HG03442 (cell line): ENCODE measurements around the gene BEST2.

ENCODE experiments used
- ATAC-seq: cut with Tn5 transposase; IDR thresholded peaks from one replicate; pipeline ENCODE4 v1.9.1; 2021; ENCODE audit warnings: mild to moderate bottlenecking, moderate library complexity; ENCODE audit not compliant: unreplicated experiment

Gene BEST2

GRCh38 chr19:12766051-12766521, 14.5 kb downstream of the BEST2 start:
- ATAC-seq = no peak

DNA sequence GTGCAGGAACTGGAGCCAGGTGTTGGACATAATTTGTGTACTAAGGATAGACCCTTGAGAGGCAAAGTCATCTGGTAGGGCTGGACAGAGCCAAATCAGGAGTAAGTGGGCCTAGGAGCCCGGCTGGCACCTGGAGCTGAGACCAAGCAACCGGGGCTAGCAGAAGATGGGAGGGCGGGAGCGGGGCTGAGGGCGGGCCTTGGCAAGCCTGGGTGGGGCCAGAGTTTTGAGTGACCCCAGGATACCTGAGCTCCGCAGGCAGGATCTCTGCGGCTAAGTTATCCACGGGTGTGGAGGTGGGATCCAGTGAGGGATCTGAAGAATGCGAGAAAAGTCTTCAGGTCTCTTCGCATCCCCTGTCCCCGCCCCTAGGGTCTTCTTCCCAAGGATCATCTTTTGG, 15.6 kb downstream of the BEST2 start:
- no peak for ATAC-seq

- no peak for ATAC-seq
These were observed 16.1 kb downstream of the BEST2 start for GRCh38 chr19:12767666-12768065.

DNA sequence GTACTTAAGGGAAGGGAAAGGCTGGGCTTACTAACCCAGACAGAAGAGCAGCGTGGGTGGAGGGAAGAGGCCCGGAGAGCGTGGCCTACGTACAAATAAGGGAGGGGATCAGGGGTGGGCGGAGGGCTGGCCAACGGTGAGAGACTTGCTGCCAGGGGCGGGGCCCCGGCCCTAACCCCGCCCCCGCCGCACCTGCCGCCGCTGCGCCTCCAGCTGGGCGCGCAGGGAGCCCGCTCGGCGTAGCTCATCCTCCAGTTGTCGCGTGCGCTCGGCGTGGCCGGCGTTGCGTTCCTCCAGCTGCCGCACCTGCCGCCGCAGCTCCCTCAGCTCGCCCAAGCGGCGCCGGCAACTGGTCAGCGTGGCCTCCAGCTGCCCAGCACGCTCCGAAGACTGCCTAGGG, 18.1 kb downstream of the BEST2 start:
- ATAC-seq = no peak

GRCh38 chr19:12770922-12771321, 19.3 kb downstream of the BEST2 start:
- no peak for ATAC-seq

DNA sequence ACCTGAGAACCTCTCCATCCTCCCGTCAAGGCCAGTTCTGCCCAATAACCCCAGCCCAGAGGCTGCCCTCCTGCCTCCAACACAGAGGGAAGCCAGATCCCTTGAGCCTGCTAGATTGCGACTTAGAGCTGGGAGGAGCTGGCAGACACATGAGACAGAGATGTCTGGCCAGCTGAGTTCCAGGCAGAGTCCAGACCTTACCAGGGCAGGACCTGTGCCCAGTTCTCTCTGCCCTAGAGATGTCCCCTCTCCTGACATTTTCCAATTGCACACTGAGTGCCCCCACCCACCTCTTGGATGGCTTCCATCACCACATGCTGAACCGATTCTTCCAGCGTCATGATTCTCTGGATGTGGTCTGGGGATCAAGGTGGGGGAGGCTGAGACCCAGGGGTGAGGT, 20.7 kb downstream of the BEST2 start:
- no peak for ATAC-seq

- ATAC-seq = no peak
These were observed 22.0 kb downstream of the BEST2 start for GRCh38 chr19:12773571-12773970.

- ATAC-seq = peak; percentile 15
These were observed 23.3 kb downstream of the BEST2 start, which contains the start of gene HOOK2 for GRCh38 chr19:12774588-12775555. Gene HOOK2, minus strand, starts transcription at chr19:12775552. Its CDS starts 103 bp downstream, at chr19:12775449.

DNA sequence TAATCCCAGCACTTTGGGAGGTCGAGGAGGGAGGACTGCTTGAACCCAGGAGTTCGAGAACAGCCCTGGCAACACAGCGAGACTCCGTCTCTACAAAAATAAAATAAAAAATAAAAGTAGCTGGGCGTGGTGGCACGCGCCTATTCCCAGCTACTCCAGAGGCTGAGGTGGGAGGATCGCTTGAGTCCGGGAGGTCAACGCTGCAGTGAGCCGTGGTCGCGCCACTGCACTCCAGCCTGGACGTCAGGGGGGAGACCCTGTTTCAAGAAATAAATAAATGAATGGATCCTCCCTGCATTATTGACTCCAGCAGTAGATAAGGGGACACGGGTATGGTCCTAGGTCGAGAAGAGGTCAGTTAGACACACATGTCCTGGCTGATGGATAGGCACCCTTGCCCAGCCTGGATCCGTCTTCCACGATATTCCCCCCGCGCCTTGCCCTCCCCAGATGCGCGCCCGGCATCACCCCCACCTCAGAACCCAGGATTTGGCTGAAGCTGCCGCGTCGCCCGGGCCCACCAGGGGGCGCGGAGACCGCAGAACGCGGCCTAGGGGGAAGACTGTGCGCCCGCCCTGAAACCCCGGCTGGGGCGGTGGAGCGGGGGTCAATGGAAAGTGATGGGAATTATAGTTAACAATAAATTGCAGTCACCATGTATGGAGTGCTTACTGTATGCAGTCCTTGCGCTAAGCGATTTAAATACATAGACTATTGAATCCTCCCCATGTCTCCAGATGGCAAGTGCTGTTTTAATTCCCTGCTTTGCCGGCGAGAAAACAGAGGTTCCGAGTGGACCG, 25.8 kb downstream of the BEST2 start:
- ATAC-seq = no peak

GRCh38 chr19:12778017-12778904, 26.7 kb downstream of the BEST2 start:
- no peak for ATAC-seq

- no peak for ATAC-seq
These were observed 27.2 kb downstream of the BEST2 start for GRCh38 chr19:12778905-12779161.

DNA sequence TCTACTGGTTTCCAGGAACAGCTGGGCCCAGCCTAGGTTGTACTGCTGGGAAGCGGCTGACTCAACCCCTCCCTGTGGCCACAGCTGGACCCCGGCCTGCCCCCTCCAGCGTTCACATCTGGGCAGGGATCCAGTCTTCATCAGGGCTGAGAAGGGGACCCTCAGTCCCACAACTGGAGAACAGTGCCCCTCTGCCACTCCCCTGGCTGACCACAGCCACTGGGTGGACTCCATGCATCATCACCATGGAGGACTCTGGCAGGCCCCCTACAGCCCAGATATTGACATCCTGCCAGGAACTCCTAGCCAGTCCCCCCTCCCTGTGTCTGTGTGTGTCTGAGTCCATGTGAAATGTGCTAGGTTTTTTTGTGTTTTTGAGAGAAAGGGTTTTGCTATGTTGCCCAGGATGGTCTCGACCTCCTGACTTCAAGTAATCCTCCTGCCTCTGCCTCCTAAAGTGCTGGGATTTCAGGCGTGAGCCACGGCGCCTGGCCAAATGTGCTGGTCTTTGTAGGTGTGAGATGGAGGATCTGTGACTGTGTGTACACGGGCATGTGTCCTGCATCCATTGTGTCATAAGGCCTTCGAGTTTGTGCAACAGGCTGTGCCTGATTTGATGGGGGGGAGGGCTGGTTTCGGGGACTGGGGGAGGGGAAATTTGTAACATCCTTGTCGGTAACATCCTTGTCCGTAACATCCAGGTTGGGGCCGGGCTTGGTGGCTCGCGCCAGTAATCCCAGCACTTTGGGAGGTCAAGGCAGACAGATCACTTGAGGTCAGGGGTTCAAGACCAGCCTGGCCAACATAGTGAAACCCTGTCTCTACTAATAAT, 27.8 kb downstream of the BEST2 start:
- no peak for ATAC-seq

DNA sequence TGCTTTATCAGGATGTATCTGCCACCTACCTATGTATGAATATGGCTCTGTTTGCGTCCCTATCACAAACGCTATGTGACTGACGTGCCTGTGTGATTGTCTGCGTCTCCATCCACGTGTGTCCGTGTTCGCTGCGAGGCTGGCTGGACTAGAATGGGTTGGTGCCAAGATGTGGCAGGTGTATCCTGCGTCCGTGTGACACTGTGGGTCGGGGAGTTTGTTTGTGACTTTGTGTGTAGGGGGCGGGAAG, 30.5 kb downstream of the BEST2 start:
- no peak for ATAC-seq

- peak; percentile 32 for ATAC-seq
These were observed 31.1 kb downstream of the BEST2 start for GRCh38 chr19:12782424-12783290.

GRCh38 chr19:12783291-12783848, 31.8 kb downstream of the BEST2 start:
- no peak for ATAC-seq

DNA sequence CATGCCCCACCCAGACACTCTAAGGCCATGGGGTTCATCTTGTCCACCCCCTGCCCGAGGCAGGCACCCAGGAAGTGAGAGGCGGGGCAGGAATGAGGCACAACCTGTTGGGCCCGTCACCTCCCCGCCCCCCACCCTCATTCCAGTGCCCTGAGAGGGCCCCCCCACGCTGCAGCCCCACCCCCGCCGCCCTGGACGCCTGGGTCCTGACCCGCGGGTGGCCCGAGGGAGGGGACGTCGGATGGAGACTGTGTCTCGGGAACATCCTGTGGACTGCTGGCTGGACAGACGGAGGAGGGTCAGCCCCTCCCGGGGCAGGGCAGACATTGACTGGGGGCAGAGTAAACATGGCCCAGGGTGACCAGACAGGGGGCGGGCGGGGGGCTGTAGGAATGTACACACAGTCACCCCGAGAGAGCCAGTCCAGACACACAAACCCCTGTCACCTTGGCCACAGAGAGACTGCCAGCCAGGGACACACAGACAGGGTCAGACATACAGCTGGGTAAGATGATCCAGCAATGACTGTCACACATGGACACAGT, 32.3 kb downstream of the BEST2 start:
- ATAC-seq = no peak

- no peak for ATAC-seq
These were observed 32.8 kb downstream of the BEST2 start for GRCh38 chr19:12784394-12784870.

DNA sequence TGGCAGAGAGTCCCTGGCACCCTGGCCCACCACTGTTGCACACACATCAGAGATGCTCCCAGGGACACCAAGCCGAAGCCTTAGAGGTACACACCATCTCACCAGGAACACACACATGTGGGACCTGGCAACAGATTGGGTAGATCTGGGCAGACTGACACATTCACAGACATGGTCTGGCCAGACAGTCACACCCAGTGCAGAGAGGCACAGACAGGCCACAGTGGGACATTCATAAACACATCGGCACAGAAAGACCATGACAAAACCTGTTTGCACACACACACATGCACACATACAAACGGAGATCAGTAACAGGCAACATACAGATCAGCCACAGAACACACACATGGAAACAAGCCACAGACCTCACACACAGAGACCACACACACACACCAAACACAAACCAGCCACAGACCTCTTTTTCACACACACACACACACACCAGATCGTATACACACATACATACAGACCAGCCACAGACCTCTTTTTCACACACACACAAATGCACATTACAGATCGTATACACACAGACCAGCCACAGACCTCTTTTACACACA, 33.4 kb downstream of the BEST2 start:
- ATAC-seq = no peak
